Measurements from ENCODE around the gene ABHD6. TPM values are rescaled to one million over a fixed set of nuclear protein-coding genes. Genes with fewer than 3 reads are reported as not detected.

ABHD6 gene
- total RNA-seq, 1 experiment from 2014 or later: 18.9 TPM

- no peak for DNase-seq (ENCODE audit: low read depth, low spot score)
- ChIA-PET CTCF (no interaction called here), POLR2A (no interaction called here)
- intact Hi-C loops (cut with micrococcal nuclease; ENCODE audit: unreplicated experiment): no loop called here
- H3K36me3 ChIP-seq (ENCODE audit: control insufficient read depth, insufficient read depth, low read length): no peaks in the 10 kb centered on the region
- ATAC-seq: no peak
- no TSS peak for BruUV-seq (replicated peaks)
- H3K9me3 ChIP-seq (ENCODE audit: control insufficient read depth, insufficient read depth, low read depth, low read length): no peaks in the 10 kb centered on the region
- no peak overlapping the region for H3K27ac ChIP-seq (ENCODE audit: low read length)
- H3K27me3 ChIP-seq (ENCODE audit: control insufficient read depth, insufficient read depth, low read length): no peaks in the 10 kb centered on the region
- TF ChIP-seq, protein P1, sequence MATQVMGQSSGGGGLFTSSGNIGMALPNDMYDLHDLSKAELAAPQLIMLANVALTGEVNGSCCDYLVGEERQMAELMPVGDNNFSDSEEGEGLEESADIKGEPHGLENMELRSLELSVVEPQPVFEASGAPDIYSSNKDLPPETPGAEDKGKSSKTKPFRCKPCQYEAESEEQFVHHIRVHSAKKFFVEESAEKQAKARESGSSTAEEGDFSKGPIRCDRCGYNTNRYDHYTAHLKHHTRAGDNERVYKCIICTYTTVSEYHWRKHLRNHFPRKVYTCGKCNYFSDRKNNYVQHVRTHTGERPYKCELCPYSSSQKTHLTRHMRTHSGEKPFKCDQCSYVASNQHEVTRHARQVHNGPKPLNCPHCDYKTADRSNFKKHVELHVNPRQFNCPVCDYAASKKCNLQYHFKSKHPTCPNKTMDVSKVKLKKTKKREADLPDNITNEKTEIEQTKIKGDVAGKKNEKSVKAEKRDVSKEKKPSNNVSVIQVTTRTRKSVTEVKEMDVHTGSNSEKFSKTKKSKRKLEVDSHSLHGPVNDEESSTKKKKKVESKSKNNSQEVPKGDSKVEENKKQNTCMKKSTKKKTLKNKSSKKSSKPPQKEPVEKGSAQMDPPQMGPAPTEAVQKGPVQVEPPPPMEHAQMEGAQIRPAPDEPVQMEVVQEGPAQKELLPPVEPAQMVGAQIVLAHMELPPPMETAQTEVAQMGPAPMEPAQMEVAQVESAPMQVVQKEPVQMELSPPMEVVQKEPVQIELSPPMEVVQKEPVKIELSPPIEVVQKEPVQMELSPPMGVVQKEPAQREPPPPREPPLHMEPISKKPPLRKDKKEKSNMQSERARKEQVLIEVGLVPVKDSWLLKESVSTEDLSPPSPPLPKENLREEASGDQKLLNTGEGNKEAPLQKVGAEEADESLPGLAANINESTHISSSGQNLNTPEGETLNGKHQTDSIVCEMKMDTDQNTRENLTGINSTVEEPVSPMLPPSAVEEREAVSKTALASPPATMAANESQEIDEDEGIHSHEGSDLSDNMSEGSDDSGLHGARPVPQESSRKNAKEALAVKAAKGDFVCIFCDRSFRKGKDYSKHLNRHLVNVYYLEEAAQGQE (IDR thresholded peaks at IDR 0.05; ENCODE audit: insufficient read depth in 1 of 2, low read depth in 2 of 2, low read length in 1 of 2): no peak
- TF ChIP-seq POLR2AphosphoS5 (IDR thresholded peaks at IDR 0.05; ENCODE audit: low read depth, low read length): no peak
- no peak for TF ChIP-seq SIN3A (IDR thresholded peaks at IDR 0.05; ENCODE audit: borderline replicate concordance, insufficient read depth, low read depth, low read length)
- no peak for TF ChIP-seq TCF7L2 (IDR thresholded peaks at IDR 0.05; ENCODE audit: low read depth, low read length)
- TF ChIP-seq CTCF (IDR thresholded peaks at IDR 0.05): no peak
- H3K4me3 ChIP-seq (ENCODE audit: low read depth in 2 of 2, low read length in 2 of 2): no peak overlapping the region
- in situ Hi-C loops (cut with HindIII; ENCODE audit: low pct_unique_long_range_greater_than_20kb, low sequenced_read_pairs): no loop called here
- H3K4me1 ChIP-seq (ENCODE audit: control insufficient read depth, insufficient read depth, low read length): no peaks in the 10 kb centered on the region
Measured at GRCh38 chr3:58204720-58205119, 32.9 kb upstream of the ABHD6 start.

DNA sequence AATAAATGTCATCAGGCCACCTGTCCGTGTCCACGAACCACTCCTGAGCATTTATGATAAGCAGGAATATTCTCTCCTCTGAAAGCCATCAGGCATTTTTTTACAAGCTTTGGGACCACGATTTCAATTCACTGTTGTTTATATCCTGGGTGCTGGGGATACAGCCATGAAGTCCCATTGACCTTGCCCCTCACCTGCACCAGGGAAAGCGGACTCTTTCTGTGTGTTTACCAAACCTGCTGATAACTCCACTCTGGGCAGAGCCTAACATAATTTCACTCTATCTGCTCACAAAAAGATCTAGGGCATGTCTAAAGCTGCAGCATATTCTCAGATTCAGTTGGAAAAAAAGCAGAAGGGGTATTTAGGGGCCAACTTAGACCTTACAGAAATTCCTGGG is 31.6 kb upstream of the ABHD6 start:
- intact Hi-C loops (cut with micrococcal nuclease; ENCODE audit: unreplicated experiment): no loop called here
- ChIA-PET CTCF (no interaction called here), POLR2A (no interaction called here)
- no TSS peak for BruUV-seq (replicated peaks)
- DNase-seq (ENCODE audit: low read depth, low spot score) (no peak), ATAC-seq (no peak; the same call in 1 of the 2 replicates)
- in situ Hi-C loops (cut with HindIII; ENCODE audit: low pct_unique_long_range_greater_than_20kb, low sequenced_read_pairs): no loop called here
- Histone ChIP-seq H3K27ac (ENCODE audit: low read length) (no peak overlapping the region), H3K9me3 (ENCODE audit: control insufficient read depth, insufficient read depth, low read depth, low read length) (no peaks in the 10 kb centered on the region), H3K4me1 (ENCODE audit: control insufficient read depth, insufficient read depth, low read length) (no peaks in the 10 kb centered on the region), H3K36me3 (ENCODE audit: control insufficient read depth, insufficient read depth, low read length) (no peaks in the 10 kb centered on the region), H3K27me3 (ENCODE audit: control insufficient read depth, insufficient read depth, low read length) (no peaks in the 10 kb centered on the region), H3K4me3 (ENCODE audit: low read depth in 2 of 2, low read length in 2 of 2) (no peak overlapping the region)
- TF ChIP-seq CTCF (IDR thresholded peaks at IDR 0.05) (no peak), SIN3A (IDR thresholded peaks at IDR 0.05; ENCODE audit: borderline replicate concordance, insufficient read depth, low read depth, low read length) (no peak), TCF7L2 (IDR thresholded peaks at IDR 0.05; ENCODE audit: low read depth, low read length) (no peak), POLR2AphosphoS5 (IDR thresholded peaks at IDR 0.05; ENCODE audit: low read depth, low read length) (no peak)
- TF ChIP-seq, protein P1 (IDR thresholded peaks at IDR 0.05; ENCODE audit: insufficient read depth in 1 of 2, low read depth in 2 of 2, low read length in 1 of 2): no peak

Measured in Panc1 (cell line).